Naive thymus-derived CD4-positive, alpha-beta T cell (primary cell): ENCODE measurements around the gene HLCS. TPM values are rescaled to one million over a fixed set of nuclear protein-coding genes. Genes with fewer than 3 reads are reported as not detected.

Experiments
- ATAC-seq: fragments of 150-1000 bp; cut with Tn5 transposase; 2 replicates; pipeline ENCODE4 v1.10.0; 2021; ENCODE audit warnings: mild to moderate bottlenecking, moderate library complexity
- CTCF ChIA-PET: fragments of 350-600 bp; sonication (Branson Sonifier 250); formaldehyde crosslinking; loops from one replicate; lab custom pipeline; 2021; ENCODE audit warnings: antibody characterized with exemption; lab: Charles Lee
- POLR2A ChIA-PET: fragments of 350-600 bp; sonication (Branson Sonifier 250); formaldehyde crosslinking; loops from one replicate; lab custom pipeline; 2021; ENCODE audit warnings: antibody characterized with exemption, inconsistent platforms; lab: Charles Lee
- DNase-seq, 9 donors: peaks; one replicate each; pipeline versions ENCODE4 v3.0.0 to v3.0.0-alpha.2; 2020 to 2022; ENCODE audit warnings: mixed read lengths in 1 of 9
- H3K27ac ChIP-seq: one replicate; pipeline ENCODE4 v1.7.0; 2013; ENCODE audit warnings: mild to moderate bottlenecking, low read depth, low read length, moderate library complexity
- H3K27me3 ChIP-seq, 2 donors: one replicate each; pipeline ENCODE4 v1.7.0; 2013; ENCODE audit warnings: low read length in 2 of 2, mild to moderate bottlenecking in 2 of 2, moderate library complexity in 2 of 2; ENCODE audit not compliant: control insufficient read depth in 2 of 2, insufficient read depth in 2 of 2
- H3K36me3 ChIP-seq, 3 experiments: 1 replicate in 2 of 3; 2 replicates in 1 of 3; pipeline ENCODE4 v1.7.0; 2013; ENCODE audit warnings: low read length in 3 of 3, mild to moderate bottlenecking in 3 of 3, moderate library complexity in 1 of 3; ENCODE audit not compliant: insufficient read depth in 3 of 3, control insufficient read depth in 2 of 3
- H3K4me1 ChIP-seq, 2 donors: one replicate each; pipeline ENCODE4 v1.7.0; 2013; ENCODE audit warnings: low read length in 2 of 2, mild to moderate bottlenecking in 2 of 2, moderate library complexity in 1 of 2; ENCODE audit not compliant: control insufficient read depth in 2 of 2, insufficient read depth in 2 of 2
- H3K4me3 ChIP-seq: 2 replicates; pipeline ENCODE4 v1.7.0; 2013; ENCODE audit warnings: mild to moderate bottlenecking, low read length
- H3K9me3 ChIP-seq, 3 experiments: 1 replicate in 2 of 3; 2 replicates in 1 of 3; pipeline ENCODE4 v1.7.0; 2013; ENCODE audit warnings: low read length in 3 of 3; ENCODE audit not compliant: control insufficient read depth in 2 of 3
- H3K27ac Mint-ChIP-seq, 9 donors: one replicate each; pipeline ENCODE4 v1.8.0; 2020 to 2022; ENCODE audit warnings: mixed read lengths in 9 of 9, mild to moderate bottlenecking in 8 of 9, moderate library complexity in 5 of 9, inconsistent platforms in 2 of 9
- H3K27me3 Mint-ChIP-seq, 5 donors: one replicate each; pipeline ENCODE4 v1.8.0; 2021 to 2022; ENCODE audit warnings: mixed read lengths in 5 of 5, mild to moderate bottlenecking in 1 of 5
- H3K36me3 Mint-ChIP-seq, 5 donors: one replicate each; pipeline ENCODE4 v1.8.0; 2020 to 2022; ENCODE audit warnings: mixed read lengths in 5 of 5, mild to moderate bottlenecking in 3 of 5, inconsistent platforms in 1 of 5
- H3K4me1 Mint-ChIP-seq, 7 donors: one replicate each; pipeline ENCODE4 v1.8.0; 2020 to 2022; ENCODE audit warnings: mixed read lengths in 7 of 7, mild to moderate bottlenecking in 3 of 7, inconsistent platforms in 1 of 7
- H3K4me3 Mint-ChIP-seq, 10 donors: one replicate each; pipeline ENCODE4 v1.8.0; 2020 to 2022; ENCODE audit warnings: mild to moderate bottlenecking in 10 of 10, mixed read lengths in 10 of 10, moderate library complexity in 6 of 10, inconsistent platforms in 2 of 10
- H3K9me3 Mint-ChIP-seq, 11 donors: one replicate each; pipeline ENCODE4 v1.8.0; 2020 to 2022; ENCODE audit warnings: mixed read lengths in 11 of 11, mild to moderate bottlenecking in 4 of 11, inconsistent platforms in 1 of 11, moderate library complexity in 1 of 11
- intact Hi-C, 2 donors: fragments of 100-400 bp; cut with micrococcal nuclease; formaldehyde crosslinking; loops; one replicate each; pipeline ENCODE4 v1.15.1; 2023
- polyA plus RNA-seq, 2 donors: library from polyadenylated mRNA; unstranded; fragments of 300-500 nt; fragmentation: Illumina TruSeq; gene quantifications; one replicate each; pipeline ENCODE4 v1.2.3, GENCODE V29; 2021
- total RNA-seq, 6 experiments: library from RNA in 5 of 6; stranded (reverse) in 5 of 6; gene quantifications; 1 replicate in 5 of 6; 2 replicates in 1 of 6; pipeline ENCODE4 v1.2.3 and lab custom pipeline; 2021 to 2026

Gene HLCS
- total RNA-seq (10 to 100 TPM in 3 of 5 experiments, 1 to 10 TPM in 2; 8.8 to 19.3 (median 12.2) TPM), polyA plus RNA-seq (1 to 10 TPM; 7.0 to 8.0 TPM), total RNA-seq (lab: John Stamatoyannopoulos, UW) (23.7 reads per million, percentile 54 among the genes with 10 or more reads in this experiment)

- Histone ChIP-seq H3K4me1 (peaks cover 0 to 6% of the 10 kb centered on the region in 2 donors), H3K27me3 (no peaks in the 10 kb centered on the region), H3K9me3 (no peaks in the 10 kb centered on the region), H3K36me3 (no peaks in the 10 kb centered on the region), H3K4me3 (peak within 1 kb of the TSS; percentile 52), H3K27ac (peak within 1 kb of the TSS; percentile 75)
- Mint-ChIP-seq H3K4me3 (peak within 1 kb of the TSS; percentile 80 to 91 (median 85)), H3K9me3 (no peaks in the 10 kb centered on the region), H3K36me3 (peaks cover 0 to 4% (median 0%) of the 10 kb centered on the region in 5 donors), H3K4me1 (peaks cover 8 to 25% (median 12%) of the 10 kb centered on the region in 7 donors), H3K27ac (peak within 1 kb of the TSS; percentile 77 to 92 (median 91)), H3K27me3 (no peaks in the 10 kb centered on the region)
- peak; percentile 93 for ATAC-seq
- intact Hi-C loops, result loop anchor here (1.0 to 10.0 kb wide), 8 partner anchors 23 to 399 kb away; partner anchors contain the start of genes PIGP (in 2 of the 2), TTC3 (in 2 of the 2), VPS26C (in 2 of the 2) and DYRK1A (in 1 of the 2)
- CTCF ChIA-PET, result interaction anchor here (0.8 to 4.5 kb wide), 5 partner anchors 10 to 44 kb away, joined by 3 to 25 read pairs (median 3); no protein-coding TSS in a partner anchor
- POLR2A ChIA-PET, result interaction anchor here (0.9 to 4.4 kb wide), 4 partner anchors 24 to 106 kb away, joined by 3 to 24 read pairs (median 8); partner anchors contain the start of genes PIGP, RIPPLY3 and TTC3
- DNase-seq, result peak; percentile 62 to 79 (median 72)
Observed at GRCh38 chr21:36966066-36966820, at the start of gene HLCS. Gene HLCS (minus strand): TSS chr21:36966669. CDS start chr21:36966638, 31 bp downstream.

DNA sequence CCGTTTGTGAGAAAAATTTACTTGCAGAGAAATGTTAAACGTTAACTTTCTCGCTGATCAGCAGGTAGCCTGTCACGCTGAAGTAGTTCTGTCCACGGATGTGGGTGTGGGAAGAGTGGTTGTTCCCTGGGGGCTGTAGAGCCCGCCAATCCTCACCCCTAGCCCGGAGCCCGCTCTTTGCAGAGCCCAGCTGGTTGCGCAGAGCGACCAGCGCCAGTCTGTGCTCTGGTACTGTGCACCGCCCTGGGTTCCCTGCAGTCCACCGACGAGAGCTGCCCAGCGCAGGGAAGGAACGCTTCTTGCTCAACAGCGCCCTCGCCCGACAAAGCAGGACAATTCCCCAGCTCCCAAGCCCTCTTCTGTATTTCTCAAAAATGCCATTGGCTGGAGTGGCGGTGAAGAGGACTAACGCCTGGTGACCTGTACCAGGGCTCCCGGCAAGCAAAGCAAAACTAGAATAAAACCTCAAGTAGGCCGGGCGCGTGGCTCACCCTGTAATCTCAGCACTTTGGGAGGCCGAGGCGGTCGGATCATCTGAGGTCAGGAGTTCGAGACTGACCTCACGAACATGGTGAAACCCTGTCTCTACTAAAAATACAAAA, 43.4 kb upstream of the HLCS start:
- Histone ChIP-seq H3K27me3 (no peaks in the 10 kb centered on the region), H3K4me3 (no peak overlapping the region), H3K36me3 (no peaks in the 10 kb centered on the region), H3K4me1 (peaks cover 4 to 7% of the 10 kb centered on the region in 2 donors), H3K27ac (no peak overlapping the region), H3K9me3 (no peaks in the 10 kb centered on the region)
- DNase-seq (peak; percentile 42 to 77 (median 71)), ATAC-seq (peak; percentile 94)
- H3K9me3 Mint-ChIP-seq, result no peaks in the 10 kb centered on the region
- CTCF ChIA-PET, result interaction anchor here (0.6 to 1.2 kb wide), 7 partner anchors 9 to 379 kb away, joined by 3 to 5 read pairs (median 4); no protein-coding TSS in a partner anchor
- H3K4me3 Mint-ChIP-seq, result peak overlapping the region; percentile 45 to 80 (median 69)
- intact Hi-C loops, result loop anchor here (1.0 to 10.0 kb wide), 11 partner anchors 21 to 506 kb away; partner anchors contain the start of genes HLCS (in 2 of the 2), PIGP (in 1 of the 2) and TTC3 (in 1 of the 2)
- no peak overlapping the region for H3K27ac Mint-ChIP-seq
- H3K4me1 Mint-ChIP-seq, result peaks cover 0 to 19% (median 16%) of the 10 kb centered on the region in 7 donors
- POLR2A ChIA-PET, result interaction anchor here (0.6 kb wide), 2 partner anchors 18 to 127 kb away, joined by 3 to 4 read pairs; no protein-coding TSS in a partner anchor
- H3K36me3 Mint-ChIP-seq, result no peaks in the 10 kb centered on the region
- peaks cover 43 to 51% (median 47%) of the 10 kb centered on the region in 5 donors for H3K27me3 Mint-ChIP-seq

GRCh38 chr21:37008724-37009123, 42.3 kb upstream of the HLCS start:
- peak overlapping the region in 2 of 10 donors; percentile 11 to 20 for H3K4me3 Mint-ChIP-seq

DNA sequence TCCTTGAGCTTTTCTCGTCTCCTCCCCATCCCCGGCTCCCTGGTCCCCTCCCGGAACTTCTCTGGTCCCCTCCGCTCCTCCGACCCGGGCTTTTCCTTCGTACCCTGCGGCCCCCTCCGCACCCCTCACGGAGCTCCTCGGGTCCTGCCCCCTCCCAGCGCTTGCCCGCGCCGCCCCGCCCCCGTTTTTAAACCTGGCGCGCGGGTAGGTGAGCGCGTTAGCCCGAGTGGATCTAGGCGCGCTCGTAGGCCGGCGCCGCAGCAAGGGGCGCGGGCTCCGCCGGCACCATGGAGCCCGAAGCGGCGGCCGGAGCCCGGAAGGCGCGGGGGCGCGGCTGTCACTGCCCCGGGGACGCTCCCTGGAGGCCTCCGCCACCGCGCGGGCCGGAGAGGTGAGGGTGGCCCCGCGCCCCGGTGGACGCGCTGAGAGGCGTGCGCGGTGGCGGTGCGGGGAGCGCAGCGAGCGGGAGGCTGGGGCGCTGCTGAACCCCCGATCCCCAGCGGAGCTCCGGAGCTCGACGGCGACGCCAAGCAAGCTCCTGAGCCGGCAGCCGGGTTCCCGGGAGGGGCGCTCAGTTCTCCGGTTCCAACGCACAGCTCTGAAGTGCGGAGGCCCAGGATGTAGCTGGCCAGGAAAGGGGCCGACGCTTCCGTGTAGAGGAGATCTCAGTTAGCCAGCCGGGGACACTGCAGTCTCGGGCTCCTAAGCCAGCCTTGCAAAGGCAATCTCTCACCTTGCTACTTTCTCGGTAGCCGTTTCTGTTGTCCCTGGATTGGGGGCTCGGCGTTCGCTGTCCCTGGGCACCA, 40.2 kb upstream of the HLCS start, which contains the start of gene RIPPLY3:
TSS of gene RIPPLY3 (plus strand) at position 217 of the 806 bp plus-strand sequence. CDS start at position 288, 71 bp downstream.
- CTCF ChIA-PET, result interaction anchor here (0.9 kb wide), 1 partner anchor 15 kb away, joined by 5 read pairs; no protein-coding TSS in a partner anchor
- no peaks in the 10 kb centered on the region for H3K27me3 ChIP-seq
- H3K36me3 Mint-ChIP-seq, result no peaks in the 10 kb centered on the region
- H3K27me3 Mint-ChIP-seq, result peaks cover 19 to 47% (median 30%) of the 10 kb centered on the region in 5 donors
- peak within 1 kb of the TSS; percentile 49 for H3K4me3 ChIP-seq
- no peaks in the 10 kb centered on the region for H3K9me3 Mint-ChIP-seq
- peak within 1 kb of the TSS; percentile 59 to 77 (median 72) for H3K4me3 Mint-ChIP-seq
- H3K27ac ChIP-seq, result no peak within 1 kb of the TSS
- ATAC-seq (peak; percentile 23), DNase-seq (peak in 6 of 9 donors; percentile 8 to 38 (median 10))
- H3K4me1 Mint-ChIP-seq, result peaks cover 3 to 22% (median 17%) of the 10 kb centered on the region in 7 donors
- H3K36me3 ChIP-seq, result no peaks in the 10 kb centered on the region
- POLR2A ChIA-PET, result interaction anchor here (0.9 to 1.9 kb wide), 3 partner anchors 17 to 66 kb away, joined by 3 to 5 read pairs (median 3); partner anchors contain the start of gene HLCS
- intact Hi-C loops, result loop anchor here (5.0 to 10.0 kb wide), 3 partner anchors 39 to 372 kb away; partner anchors contain the start of genes HLCS (in 1 of the 2), PIGP (in 1 of the 2) and TTC3 (in 1 of the 2)
- H3K9me3 ChIP-seq, result no peaks in the 10 kb centered on the region
- peak within 1 kb of the TSS in 1 of 9 donors; percentile 51 for H3K27ac Mint-ChIP-seq
- H3K4me1 ChIP-seq, result peaks cover 4 to 7% of the 10 kb centered on the region in 2 donors

More at GRCh38 chr21:37008724-37009123, 42.3 kb upstream of the HLCS start:
- Histone ChIP-seq H3K36me3 (no peaks in the 10 kb centered on the region), H3K4me3 (no peak overlapping the region), H3K4me1 (peaks cover 4 to 7% of the 10 kb centered on the region in 2 donors), H3K27ac (no peak overlapping the region), H3K9me3 (no peaks in the 10 kb centered on the region), H3K27me3 (no peaks in the 10 kb centered on the region)
- ATAC-seq (no peak), DNase-seq (no peak)
- intact Hi-C loops, result loop anchor here (1.0 to 10.0 kb wide), 5 partner anchors 41 to 378 kb away; partner anchors contain the start of genes HLCS (in 1 of the 2), PIGP (in 1 of the 2) and TTC3 (in 1 of the 2)
- Mint-ChIP-seq H3K9me3 (no peaks in the 10 kb centered on the region), H3K4me1 (peaks cover 0 to 19% (median 16%) of the 10 kb centered on the region in 7 donors), H3K36me3 (no peaks in the 10 kb centered on the region), H3K27me3 (peaks cover 34 to 49% (median 42%) of the 10 kb centered on the region in 5 donors), H3K27ac (no peak overlapping the region)
- ChIA-PET CTCF (no interaction called here), POLR2A (interaction anchor here (0.7 to 0.8 kb wide), 2 partner anchors 26 to 51 kb away, joined by 3 read pairs; no protein-coding TSS in a partner anchor)
